ENCODE measurements around the gene CLIC3.

The CLIC3 gene

GRCh38 chr9:137000177-137000930, 4.0 kb upstream of the CLIC3 start:
- no peak for DNase-seq (ENCODE audit: low spot score)

GRCh38 chr9:136997830-136998234, 1.5 kb upstream of the CLIC3 start:
- no peak for DNase-seq (ENCODE audit: low spot score)

GRCh38 chr9:136997371-136997770, 1.0 kb upstream of the CLIC3 start:
- no peak for DNase-seq (ENCODE audit: low spot score)

DNA sequence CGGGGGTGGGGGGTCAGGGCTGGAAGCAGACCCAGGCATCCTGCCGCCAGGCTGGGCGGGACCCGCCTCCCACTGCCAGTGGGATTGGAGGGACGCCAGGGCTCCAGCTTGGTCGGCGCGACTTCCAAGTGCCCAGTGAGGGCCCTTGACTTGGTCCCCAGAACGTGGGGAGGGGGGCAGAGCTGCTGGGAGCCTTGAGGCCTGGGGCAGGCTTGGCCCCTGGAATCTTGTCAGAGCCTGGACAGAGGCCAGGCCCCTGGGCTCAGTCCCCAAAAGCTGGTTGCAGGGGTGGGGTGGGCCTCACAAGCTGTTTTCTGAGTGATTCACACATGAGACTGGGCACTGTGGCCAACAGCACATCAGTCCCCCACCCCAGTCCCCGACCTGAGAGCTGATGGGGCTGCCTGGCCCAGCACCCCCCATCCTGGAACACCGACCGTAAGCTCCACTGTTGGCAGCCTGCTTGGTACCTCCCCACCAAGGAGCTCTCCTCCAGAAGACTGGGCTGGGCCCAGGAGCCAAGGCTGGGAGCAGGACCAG, 526 bp downstream of the CLIC3 start:
- DNase-seq (ENCODE audit: low spot score) = no peak

GRCh38 chr9:136995362-136995761, 1.0 kb downstream of the CLIC3 start:
- no peak for DNase-seq (ENCODE audit: low spot score)

- no peak for DNase-seq (ENCODE audit: low spot score)
Observed at GRCh38 chr9:136994888-136995230, 1.5 kb downstream of the CLIC3 start.

DNA sequence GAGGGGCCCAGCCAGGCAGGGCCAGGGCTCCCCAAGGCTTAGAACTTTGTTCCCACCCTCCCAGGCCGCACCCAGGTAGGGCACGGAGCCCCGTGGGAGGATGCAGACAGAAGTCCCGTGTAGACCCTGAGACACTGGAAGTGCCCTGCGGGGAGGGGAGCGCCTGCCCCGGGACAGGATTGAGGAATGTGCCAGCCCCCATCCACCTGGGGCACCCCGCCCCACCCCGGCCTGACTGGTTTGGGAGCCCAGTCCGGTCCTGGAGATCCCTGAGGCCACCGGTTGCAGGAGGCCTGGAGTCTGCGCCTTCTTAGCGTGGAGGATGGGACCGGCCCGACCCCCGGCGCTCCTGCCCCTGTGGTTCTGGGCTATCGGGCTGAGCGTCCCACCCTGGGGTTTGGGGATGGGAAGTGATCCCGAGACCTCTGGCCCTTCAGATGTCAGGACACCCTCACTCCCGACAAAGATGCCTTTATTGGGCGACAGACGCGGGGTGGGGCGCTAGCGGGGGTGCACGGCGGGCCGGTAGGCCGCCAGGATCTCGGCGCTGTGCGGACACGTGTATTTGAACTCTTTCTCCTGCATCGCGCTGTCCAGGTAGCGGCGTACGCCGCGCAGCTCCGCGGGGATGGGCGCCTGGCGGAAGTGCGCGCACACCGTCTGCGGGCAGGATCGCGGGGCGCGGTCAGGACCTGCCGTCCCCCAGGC, 2.0 kb downstream of the CLIC3 start:
- DNase-seq (ENCODE audit: low spot score) = no peak

DNA sequence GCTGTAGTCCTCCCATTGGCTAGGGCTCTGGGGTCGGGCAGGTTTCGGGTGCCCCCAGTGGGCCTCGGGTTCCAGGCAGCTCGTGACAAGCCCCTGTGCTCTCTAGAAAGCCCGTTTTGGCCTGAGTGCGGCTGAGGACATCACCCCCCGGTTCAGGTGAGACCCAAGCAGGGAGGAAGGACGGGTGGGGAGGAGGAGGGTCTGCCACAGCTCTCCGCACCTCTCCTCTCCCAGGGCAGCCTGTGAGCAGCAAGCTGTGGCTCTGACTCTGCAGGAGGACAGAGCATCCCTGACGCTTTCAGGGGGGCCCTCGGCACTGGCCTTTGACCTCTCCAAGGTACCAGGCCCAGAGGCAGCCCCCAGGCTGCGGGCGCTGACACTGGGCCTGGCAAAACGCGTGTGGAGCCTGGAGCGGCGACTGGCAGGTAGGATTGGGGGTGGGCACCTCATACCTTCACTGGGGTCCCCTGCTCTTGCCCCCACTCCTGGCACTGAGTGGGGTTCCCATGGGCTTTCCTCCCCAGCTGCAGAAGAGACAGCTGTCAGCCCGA, 3.5 kb downstream of the CLIC3 start:
- no peak for DNase-seq (ENCODE audit: low spot score)

- peak; percentile 99 for DNase-seq (ENCODE audit: low spot score)
Observed at GRCh38 chr9:136991993-136992818, 4.2 kb downstream of the CLIC3 start, which contains the start of gene PAXX. PAXX (plus strand) TSS chr9:136992422; CDS start chr9:136992444, 22 bp downstream.

- no peak for DNase-seq (ENCODE audit: low spot score)
Observed at GRCh38 chr9:136990242-136990911, 6.0 kb downstream of the CLIC3 start.

DNA sequence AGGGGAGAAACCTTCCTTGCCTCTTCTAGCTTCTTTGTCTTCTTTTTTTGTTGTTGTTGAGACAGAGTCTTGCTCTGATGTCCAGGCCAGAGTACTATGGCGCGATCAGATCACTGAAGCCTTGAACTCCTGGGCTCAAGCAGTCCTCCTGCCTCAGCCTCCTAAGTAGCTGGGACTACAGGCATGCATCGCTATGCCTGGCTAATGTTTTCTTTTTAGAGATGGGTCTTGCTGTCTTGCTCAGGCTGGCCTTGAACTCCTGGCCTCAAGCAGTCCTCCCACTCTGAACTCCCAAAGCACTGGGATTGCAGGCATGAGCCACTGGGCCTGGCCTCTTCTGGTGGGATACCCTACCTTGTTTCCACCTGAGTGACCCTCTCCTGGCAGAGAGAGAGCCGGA, 7.5 kb downstream of the CLIC3 start:
- no peak for DNase-seq (ENCODE audit: low spot score)

DNA sequence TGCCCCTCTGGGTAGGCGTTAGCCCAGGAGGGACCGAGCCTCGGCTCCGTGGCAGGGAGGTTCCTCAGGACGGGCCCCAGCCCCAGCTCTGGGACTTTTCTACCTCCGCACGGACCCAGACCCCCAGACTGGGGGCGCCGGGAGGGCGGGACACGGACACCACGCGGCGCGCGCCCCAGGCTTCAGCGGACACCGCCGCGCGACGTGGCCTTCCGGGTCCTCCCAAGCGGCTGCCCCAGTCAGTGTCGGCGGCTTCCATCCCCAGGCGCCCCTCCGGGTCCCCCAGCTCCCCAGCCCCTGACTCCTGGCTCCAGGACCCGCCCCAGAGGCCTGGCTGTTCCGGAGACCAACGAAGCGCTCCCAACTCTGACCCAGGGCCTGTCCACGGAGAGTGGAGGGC, 10.5 kb downstream of the CLIC3 start:
- DNase-seq (ENCODE audit: low spot score) = no peak

- no peak for DNase-seq (ENCODE audit: low spot score)
Observed at GRCh38 chr9:136985027-136985602, 11.3 kb downstream of the CLIC3 start.

- no peak for DNase-seq (ENCODE audit: low spot score)
Observed at GRCh38 chr9:136984464-136985026, 11.8 kb downstream of the CLIC3 start.

- no peak for DNase-seq (ENCODE audit: low spot score)
Observed at GRCh38 chr9:136983656-136984314, 12.6 kb downstream of the CLIC3 start.

GRCh38 chr9:136983167-136983566, 13.2 kb downstream of the CLIC3 start:
- DNase-seq (ENCODE audit: low spot score) = no peak

- DNase-seq (ENCODE audit: low spot score) = no peak
Observed at GRCh38 chr9:136982232-136983051, 13.9 kb downstream of the CLIC3 start, which contains the start of gene LCNL1. LCNL1 (plus strand) TSS chr9:136982993; CDS start chr9:136983587, 594 bp downstream.

DNA sequence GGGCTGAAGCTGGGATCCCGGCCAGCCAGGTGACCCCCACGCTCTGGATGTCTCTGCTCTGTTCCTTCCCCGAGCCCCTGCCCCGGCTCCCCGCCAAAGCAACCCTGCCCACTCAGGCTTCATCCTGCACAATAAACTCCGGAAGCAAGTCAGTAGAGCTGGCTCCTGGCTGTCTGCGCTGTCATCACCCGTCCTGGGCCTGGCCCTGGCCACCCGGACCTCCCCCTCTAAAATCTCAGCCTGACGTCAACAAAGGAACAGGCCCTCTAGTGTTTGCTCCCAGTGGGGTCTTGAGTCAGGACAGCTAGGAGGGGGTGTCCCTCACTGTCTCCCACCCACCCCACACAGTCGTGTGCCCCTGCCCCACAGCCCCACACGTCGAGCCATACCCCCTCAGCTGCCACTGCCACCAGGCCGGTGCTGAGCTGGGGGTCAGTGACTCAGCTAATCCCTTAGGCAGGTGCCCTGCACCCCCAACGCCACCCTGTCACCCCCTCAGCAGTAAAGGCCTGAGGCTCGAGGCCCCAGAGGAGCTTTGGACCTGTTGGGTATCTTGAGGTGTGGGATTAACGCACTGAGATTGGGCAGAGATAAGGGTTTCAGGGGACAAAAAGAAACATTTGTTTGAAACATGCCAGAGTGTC, 14.7 kb downstream of the CLIC3 start:
- DNase-seq (ENCODE audit: low spot score) = no peak
